GM12865 (cell line): ENCODE data around the gene GLYR1.

Experiments used
- DNase-seq: peaks from one replicate; pipeline ENCODE4 v3.0.0; 2010; ENCODE audit warnings: low read depth
- H3K4me3 ChIP-seq: 2 replicates; pipeline ENCODE4 v1.5.1; 2011; ENCODE audit warnings: mild to moderate bottlenecking, low read depth, low read length, control low read depth
- CTCF ChIP-seq: IDR thresholded peaks from 2 replicates; pipeline ENCODE4 v1.5.1; 2011; ENCODE audit warnings: low read length, control low read depth, low read depth, inconsistent platforms; ENCODE audit not compliant: insufficient read depth; ENCODE audit errors: missing control alignments

The GLYR1 gene

GRCh38 chr16:4869147-4869805 is 22.2 kb upstream of the GLYR1 start:
- no peak for TF ChIP-seq CTCF
- H3K4me3 ChIP-seq: no peak overlapping the region
- no peak for DNase-seq

- no peak for TF ChIP-seq CTCF
- no peak overlapping the region for H3K4me3 ChIP-seq
- DNase-seq: no peak
These were observed 21.4 kb upstream of the GLYR1 start for GRCh38 chr16:4868535-4868934.

GRCh38 chr16:4868026-4868425 is 20.9 kb upstream of the GLYR1 start:
- DNase-seq: no peak
- TF ChIP-seq CTCF: no peak
- no peak overlapping the region for H3K4me3 ChIP-seq

- no peak overlapping the region for H3K4me3 ChIP-seq
- no peak for TF ChIP-seq CTCF
- no peak for DNase-seq
These were observed 19.5 kb upstream of the GLYR1 start for GRCh38 chr16:4866586-4866985.

- no peak for DNase-seq
- no peak for TF ChIP-seq CTCF
- H3K4me3 ChIP-seq: no peak overlapping the region
These were observed 18.3 kb upstream of the GLYR1 start for GRCh38 chr16:4865231-4865860.

GRCh38 chr16:4864728-4865127 is 17.6 kb upstream of the GLYR1 start:
- TF ChIP-seq CTCF: no peak
- no peak overlapping the region for H3K4me3 ChIP-seq
- no peak for DNase-seq

- TF ChIP-seq CTCF: no peak
- DNase-seq: no peak
- H3K4me3 ChIP-seq: no peak overlapping the region
These were observed 15.6 kb upstream of the GLYR1 start for GRCh38 chr16:4862639-4863038.
